ENCODE measurements around the gene HACE1. TPM values are rescaled to one million over a fixed set of nuclear protein-coding genes. Genes with fewer than 3 reads are reported as not detected.

HACE1 gene
- total RNA-seq, 1 experiment from 2014 or later = 13.0 TPM

- Histone ChIP-seq H3K9me3 (ENCODE audit: control insufficient read depth, insufficient read depth, low read depth, low read length) (no peaks in the 10 kb centered on the region), H3K36me3 (ENCODE audit: control insufficient read depth, insufficient read depth, low read length) (no peaks in the 10 kb centered on the region), H3K4me1 (ENCODE audit: control insufficient read depth, insufficient read depth, low read length) (no peaks in the 10 kb centered on the region), H3K4me3 (ENCODE audit: low read depth in 2 of 2, low read length in 2 of 2) (no peak overlapping the region), H3K27ac (ENCODE audit: low read length) (no peak overlapping the region), H3K27me3 (ENCODE audit: control insufficient read depth, insufficient read depth, low read length) (no peaks in the 10 kb centered on the region)
- DNase-seq (ENCODE audit: low read depth, low spot score) (no peak), ATAC-seq (no peak)
- POLR2A ChIA-PET = no interaction called here
- intact Hi-C loops (cut with micrococcal nuclease; ENCODE audit: unreplicated experiment) (no loop called here), in situ Hi-C loops (cut with HindIII; ENCODE audit: low pct_unique_long_range_greater_than_20kb, low sequenced_read_pairs) (no loop called here)
- TF ChIP-seq POLR2AphosphoS5 (IDR thresholded peaks at IDR 0.05; ENCODE audit: low read depth, low read length) = no peak
- no peak for TF ChIP-seq TCF7L2 (IDR thresholded peaks at IDR 0.05; ENCODE audit: low read depth, low read length)
- no peak for TF ChIP-seq SIN3A (IDR thresholded peaks at IDR 0.05; ENCODE audit: borderline replicate concordance, insufficient read depth, low read depth, low read length)
- TF ChIP-seq, protein P1, sequence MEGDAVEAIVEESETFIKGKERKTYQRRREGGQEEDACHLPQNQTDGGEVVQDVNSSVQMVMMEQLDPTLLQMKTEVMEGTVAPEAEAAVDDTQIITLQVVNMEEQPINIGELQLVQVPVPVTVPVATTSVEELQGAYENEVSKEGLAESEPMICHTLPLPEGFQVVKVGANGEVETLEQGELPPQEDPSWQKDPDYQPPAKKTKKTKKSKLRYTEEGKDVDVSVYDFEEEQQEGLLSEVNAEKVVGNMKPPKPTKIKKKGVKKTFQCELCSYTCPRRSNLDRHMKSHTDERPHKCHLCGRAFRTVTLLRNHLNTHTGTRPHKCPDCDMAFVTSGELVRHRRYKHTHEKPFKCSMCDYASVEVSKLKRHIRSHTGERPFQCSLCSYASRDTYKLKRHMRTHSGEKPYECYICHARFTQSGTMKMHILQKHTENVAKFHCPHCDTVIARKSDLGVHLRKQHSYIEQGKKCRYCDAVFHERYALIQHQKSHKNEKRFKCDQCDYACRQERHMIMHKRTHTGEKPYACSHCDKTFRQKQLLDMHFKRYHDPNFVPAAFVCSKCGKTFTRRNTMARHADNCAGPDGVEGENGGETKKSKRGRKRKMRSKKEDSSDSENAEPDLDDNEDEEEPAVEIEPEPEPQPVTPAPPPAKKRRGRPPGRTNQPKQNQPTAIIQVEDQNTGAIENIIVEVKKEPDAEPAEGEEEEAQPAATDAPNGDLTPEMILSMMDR (IDR thresholded peaks at IDR 0.05) = no peak
- TF ChIP-seq, protein P2, sequence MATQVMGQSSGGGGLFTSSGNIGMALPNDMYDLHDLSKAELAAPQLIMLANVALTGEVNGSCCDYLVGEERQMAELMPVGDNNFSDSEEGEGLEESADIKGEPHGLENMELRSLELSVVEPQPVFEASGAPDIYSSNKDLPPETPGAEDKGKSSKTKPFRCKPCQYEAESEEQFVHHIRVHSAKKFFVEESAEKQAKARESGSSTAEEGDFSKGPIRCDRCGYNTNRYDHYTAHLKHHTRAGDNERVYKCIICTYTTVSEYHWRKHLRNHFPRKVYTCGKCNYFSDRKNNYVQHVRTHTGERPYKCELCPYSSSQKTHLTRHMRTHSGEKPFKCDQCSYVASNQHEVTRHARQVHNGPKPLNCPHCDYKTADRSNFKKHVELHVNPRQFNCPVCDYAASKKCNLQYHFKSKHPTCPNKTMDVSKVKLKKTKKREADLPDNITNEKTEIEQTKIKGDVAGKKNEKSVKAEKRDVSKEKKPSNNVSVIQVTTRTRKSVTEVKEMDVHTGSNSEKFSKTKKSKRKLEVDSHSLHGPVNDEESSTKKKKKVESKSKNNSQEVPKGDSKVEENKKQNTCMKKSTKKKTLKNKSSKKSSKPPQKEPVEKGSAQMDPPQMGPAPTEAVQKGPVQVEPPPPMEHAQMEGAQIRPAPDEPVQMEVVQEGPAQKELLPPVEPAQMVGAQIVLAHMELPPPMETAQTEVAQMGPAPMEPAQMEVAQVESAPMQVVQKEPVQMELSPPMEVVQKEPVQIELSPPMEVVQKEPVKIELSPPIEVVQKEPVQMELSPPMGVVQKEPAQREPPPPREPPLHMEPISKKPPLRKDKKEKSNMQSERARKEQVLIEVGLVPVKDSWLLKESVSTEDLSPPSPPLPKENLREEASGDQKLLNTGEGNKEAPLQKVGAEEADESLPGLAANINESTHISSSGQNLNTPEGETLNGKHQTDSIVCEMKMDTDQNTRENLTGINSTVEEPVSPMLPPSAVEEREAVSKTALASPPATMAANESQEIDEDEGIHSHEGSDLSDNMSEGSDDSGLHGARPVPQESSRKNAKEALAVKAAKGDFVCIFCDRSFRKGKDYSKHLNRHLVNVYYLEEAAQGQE (IDR thresholded peaks at IDR 0.05; ENCODE audit: insufficient read depth in 1 of 2, low read depth in 2 of 2, low read length in 1 of 2) = no peak
- CTCF ChIA-PET = no interaction called here
- no TSS peak for BruUV-seq (replicated peaks)
Measured at GRCh38 chr6:104729433-104729832, 130.3 kb downstream of the HACE1 start.

- ChIA-PET CTCF (no interaction called here), POLR2A (no interaction called here)
- DNase-seq (ENCODE audit: low read depth, low spot score) (no peak), ATAC-seq (no peak)
- no peaks in the 10 kb centered on the region for H3K36me3 ChIP-seq (ENCODE audit: control insufficient read depth, insufficient read depth, low read length)
- H3K27ac ChIP-seq (ENCODE audit: low read length) = no peak overlapping the region
- TF ChIP-seq TCF7L2 (IDR thresholded peaks at IDR 0.05; ENCODE audit: low read depth, low read length) (no peak), POLR2AphosphoS5 (IDR thresholded peaks at IDR 0.05; ENCODE audit: low read depth, low read length) (no peak), SIN3A (IDR thresholded peaks at IDR 0.05; ENCODE audit: borderline replicate concordance, insufficient read depth, low read depth, low read length) (no peak)
- TF ChIP-seq, protein P1 (IDR thresholded peaks at IDR 0.05) = no peak
- TF ChIP-seq, protein P2 (IDR thresholded peaks at IDR 0.05; ENCODE audit: insufficient read depth in 1 of 2, low read depth in 2 of 2, low read length in 1 of 2) = no peak
- no peaks in the 10 kb centered on the region for H3K9me3 ChIP-seq (ENCODE audit: control insufficient read depth, insufficient read depth, low read depth, low read length)
- intact Hi-C loops (cut with micrococcal nuclease; ENCODE audit: unreplicated experiment) = no loop called here
- in situ Hi-C loops (cut with HindIII; ENCODE audit: low pct_unique_long_range_greater_than_20kb, low sequenced_read_pairs) = no loop called here
- H3K27me3 ChIP-seq (ENCODE audit: control insufficient read depth, insufficient read depth, low read length) = no peaks in the 10 kb centered on the region
- H3K4me3 ChIP-seq (ENCODE audit: low read depth in 2 of 2, low read length in 2 of 2) = no peak overlapping the region
- BruUV-seq (replicated peaks) = no TSS peak
- H3K4me1 ChIP-seq (ENCODE audit: control insufficient read depth, insufficient read depth, low read length) = no peaks in the 10 kb centered on the region
Measured at GRCh38 chr6:104728448-104728847, 131.3 kb downstream of the HACE1 start.
